Hepatocyte (in vitro differentiated cells): ENCODE results near the gene ZNF90.

Experiments used
- EZH2 ChIP-seq: fragments of 200-600 bp; sonication (generic); IDR thresholded peaks from 2 replicates; pipeline ENCODE4 v1.6.1; 2016; ENCODE audit warnings: antibody characterized with exemption, mild to moderate bottlenecking, borderline replicate concordance
- TF ChIP-seq, protein P1 (sequence below): fragments of 200-600 bp; sonication (generic); IDR thresholded peaks from 2 replicates; pipeline ENCODE4 v1.5.1; 2016; ENCODE audit warnings: antibody characterized with exemption, mild to moderate bottlenecking; ENCODE audit not compliant: poor library complexity

- TF ChIP-seq, protein P1, sequence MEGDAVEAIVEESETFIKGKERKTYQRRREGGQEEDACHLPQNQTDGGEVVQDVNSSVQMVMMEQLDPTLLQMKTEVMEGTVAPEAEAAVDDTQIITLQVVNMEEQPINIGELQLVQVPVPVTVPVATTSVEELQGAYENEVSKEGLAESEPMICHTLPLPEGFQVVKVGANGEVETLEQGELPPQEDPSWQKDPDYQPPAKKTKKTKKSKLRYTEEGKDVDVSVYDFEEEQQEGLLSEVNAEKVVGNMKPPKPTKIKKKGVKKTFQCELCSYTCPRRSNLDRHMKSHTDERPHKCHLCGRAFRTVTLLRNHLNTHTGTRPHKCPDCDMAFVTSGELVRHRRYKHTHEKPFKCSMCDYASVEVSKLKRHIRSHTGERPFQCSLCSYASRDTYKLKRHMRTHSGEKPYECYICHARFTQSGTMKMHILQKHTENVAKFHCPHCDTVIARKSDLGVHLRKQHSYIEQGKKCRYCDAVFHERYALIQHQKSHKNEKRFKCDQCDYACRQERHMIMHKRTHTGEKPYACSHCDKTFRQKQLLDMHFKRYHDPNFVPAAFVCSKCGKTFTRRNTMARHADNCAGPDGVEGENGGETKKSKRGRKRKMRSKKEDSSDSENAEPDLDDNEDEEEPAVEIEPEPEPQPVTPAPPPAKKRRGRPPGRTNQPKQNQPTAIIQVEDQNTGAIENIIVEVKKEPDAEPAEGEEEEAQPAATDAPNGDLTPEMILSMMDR = no peak
- no peak for TF ChIP-seq EZH2
Observed at GRCh38 chr19:20165971-20166592, 88.3 kb downstream of the ZNF90 start.
